Ramos (cell line): Measurements from ENCODE around the gene FIG4.

Experiments used
- in situ Hi-C: fragments of 300-500 bp; cut with MboI; formaldehyde crosslinking; loops from one replicate; pipeline ENCODE4 v1.14.3; 2022; ENCODE audit warnings: low sequenced_read_pairs; ENCODE audit not compliant: unreplicated experiment

The FIG4 gene

GRCh38 chr6:109874621-109875020 lies 183.5 kb downstream of the FIG4 start:
- in situ Hi-C loops, result no loop called here
